ACHN (cell line): ENCODE data around the gene CYSRT1.

Experiments used
- DNase-seq: peaks from one replicate; pipeline ENCODE4 v3.0.0-alpha.2; 2015
- in situ Hi-C: cut with HindIII; loops from 2 replicates; pipeline ENCODE4 v1.10.0; 2017; ENCODE audit warnings: low sequenced_read_pairs, low pct_ligation_motif_present, low pct_unique_long_range_greater_than_20kb

CYSRT1 gene

GRCh38 chr9:137224830-137225694 is at the start of gene CYSRT1:
Gene CYSRT1, plus strand, starts transcription at chr9:137225174. Its CDS starts 448 bp downstream, at chr9:137225622.
- in situ Hi-C loops: no loop called here
- DNase-seq: no peak

GRCh38 chr9:137175345-137175961 is 49.5 kb upstream of the CYSRT1 start:
- no peak for DNase-seq
- in situ Hi-C loops: no loop called here

- DNase-seq: peak; percentile 54
- in situ Hi-C loops: no loop called here
These were observed 48.4 kb upstream of the CYSRT1 start for GRCh38 chr9:137176302-137177182.

GRCh38 chr9:137178201-137178938 is 46.6 kb upstream of the CYSRT1 start:
- DNase-seq: no peak
- in situ Hi-C loops: no loop called here

- DNase-seq: no peak
- in situ Hi-C loops: no loop called here
These were observed 45.9 kb upstream of the CYSRT1 start for GRCh38 chr9:137178939-137179630.

GRCh38 chr9:137179761-137180160 is 45.2 kb upstream of the CYSRT1 start:
- in situ Hi-C loops: no loop called here
- no peak for DNase-seq

- in situ Hi-C loops: no loop called here
- DNase-seq: no peak
These were observed 44.5 kb upstream of the CYSRT1 start for GRCh38 chr9:137180491-137180890.

GRCh38 chr9:137181680-137182079 is 43.3 kb upstream of the CYSRT1 start:
- no peak for DNase-seq
- in situ Hi-C loops: no loop called here

GRCh38 chr9:137182836-137183235 is 42.1 kb upstream of the CYSRT1 start:
- in situ Hi-C loops: no loop called here
- DNase-seq: no peak

- in situ Hi-C loops: no loop called here
- no peak for DNase-seq
These were observed 40.9 kb upstream of the CYSRT1 start for GRCh38 chr9:137183980-137184595.

- DNase-seq: no peak
- in situ Hi-C loops: no loop called here
These were observed 39.9 kb upstream of the CYSRT1 start for GRCh38 chr9:137184881-137185660.

GRCh38 chr9:137185921-137186320 is 39.1 kb upstream of the CYSRT1 start:
- DNase-seq: no peak
- in situ Hi-C loops: no loop called here

- DNase-seq: no peak
- in situ Hi-C loops: no loop called here
These were observed 38.6 kb upstream of the CYSRT1 start for GRCh38 chr9:137186385-137186784.

GRCh38 chr9:137187386-137187785 is 37.6 kb upstream of the CYSRT1 start:
- no peak for DNase-seq
- in situ Hi-C loops: no loop called here

- DNase-seq: no peak
- in situ Hi-C loops: no loop called here
These were observed 36.9 kb upstream of the CYSRT1 start for GRCh38 chr9:137188086-137188489.

- in situ Hi-C loops: no loop called here
- DNase-seq: peak; percentile 91
These were observed 36.3 kb upstream of the CYSRT1 start, which contains the start of the genes ANAPC2 and SSNA1 for GRCh38 chr9:137188490-137189296. Gene ANAPC2, minus strand, starts transcription at chr9:137188560. Its CDS starts 28 bp downstream, at chr9:137188532. Gene SSNA1, plus strand, starts transcription at chr9:137188676. Its CDS starts 51 bp downstream, at chr9:137188727.
